ENCODE results near the gene ATG10. TPM values are rescaled to one million over a fixed set of nuclear protein-coding genes. Genes with fewer than 3 reads are reported as not detected.

ATG10 gene
- polyA plus RNA-seq, 1 donor from 2014 or later = 12.1 TPM

DNA sequence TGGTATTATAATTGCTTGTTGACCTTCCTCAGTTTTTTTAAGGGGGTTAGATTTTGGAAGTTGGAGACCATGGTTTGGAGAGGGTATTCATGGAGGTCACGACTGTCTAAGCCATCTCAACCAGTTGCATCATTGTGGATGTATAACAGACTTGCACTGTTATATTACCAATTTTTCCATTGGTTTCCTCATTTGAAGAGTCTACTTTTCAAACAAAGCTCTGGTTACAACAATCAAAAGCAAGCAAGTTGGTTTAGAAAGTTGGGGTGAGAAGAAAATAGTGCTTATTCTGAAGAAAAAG, 203.0 kb downstream of the ATG10 start:
- H3K9me3 ChIP-seq (ENCODE audit: low read length) = no peaks in the 10 kb centered on the region
- H3K4me3 ChIP-seq (ENCODE audit: low read length) = no peak overlapping the region
- H2AFZ ChIP-seq (ENCODE audit: low read depth, low read length) = no peak overlapping the region
- H3K27ac ChIP-seq (ENCODE audit: low read length) = no peak overlapping the region
- no peaks in the 10 kb centered on the region for H3K36me3 ChIP-seq (ENCODE audit: insufficient read depth, low read length)
- no peak overlapping the region for H3K4me2 ChIP-seq (ENCODE audit: low read length)
- H3K9me2 ChIP-seq (ENCODE audit: insufficient read depth, low read length) = no peaks in the 10 kb centered on the region
- no peaks in the 10 kb centered on the region for H3K27me3 ChIP-seq (ENCODE audit: insufficient read depth, low read depth, low read length)
- TF ChIP-seq MXI1 (conservative IDR thresholded peaks at IDR 0.05; ENCODE audit: poor library complexity, severe bottlenecking) (no peak), EP300 (conservative IDR thresholded peaks at IDR 0.05; ENCODE audit: poor library complexity, severe bottlenecking) (no peak), EZH2 (IDR thresholded peaks at IDR 0.05; ENCODE audit: borderline replicate concordance, insufficient read depth, low read length, poor library complexity, severe bottlenecking) (no peak), RAD21 (conservative IDR thresholded peaks at IDR 0.05) (no peak), POLR2AphosphoS5 (IDR thresholded peaks at IDR 0.05) (no peak), TAF1 (IDR thresholded peaks at IDR 0.05; ENCODE audit: low read depth) (no peak), SMC3 (conservative IDR thresholded peaks at IDR 0.05; ENCODE audit: poor library complexity) (no peak)
- TF ChIP-seq, protein P1, sequence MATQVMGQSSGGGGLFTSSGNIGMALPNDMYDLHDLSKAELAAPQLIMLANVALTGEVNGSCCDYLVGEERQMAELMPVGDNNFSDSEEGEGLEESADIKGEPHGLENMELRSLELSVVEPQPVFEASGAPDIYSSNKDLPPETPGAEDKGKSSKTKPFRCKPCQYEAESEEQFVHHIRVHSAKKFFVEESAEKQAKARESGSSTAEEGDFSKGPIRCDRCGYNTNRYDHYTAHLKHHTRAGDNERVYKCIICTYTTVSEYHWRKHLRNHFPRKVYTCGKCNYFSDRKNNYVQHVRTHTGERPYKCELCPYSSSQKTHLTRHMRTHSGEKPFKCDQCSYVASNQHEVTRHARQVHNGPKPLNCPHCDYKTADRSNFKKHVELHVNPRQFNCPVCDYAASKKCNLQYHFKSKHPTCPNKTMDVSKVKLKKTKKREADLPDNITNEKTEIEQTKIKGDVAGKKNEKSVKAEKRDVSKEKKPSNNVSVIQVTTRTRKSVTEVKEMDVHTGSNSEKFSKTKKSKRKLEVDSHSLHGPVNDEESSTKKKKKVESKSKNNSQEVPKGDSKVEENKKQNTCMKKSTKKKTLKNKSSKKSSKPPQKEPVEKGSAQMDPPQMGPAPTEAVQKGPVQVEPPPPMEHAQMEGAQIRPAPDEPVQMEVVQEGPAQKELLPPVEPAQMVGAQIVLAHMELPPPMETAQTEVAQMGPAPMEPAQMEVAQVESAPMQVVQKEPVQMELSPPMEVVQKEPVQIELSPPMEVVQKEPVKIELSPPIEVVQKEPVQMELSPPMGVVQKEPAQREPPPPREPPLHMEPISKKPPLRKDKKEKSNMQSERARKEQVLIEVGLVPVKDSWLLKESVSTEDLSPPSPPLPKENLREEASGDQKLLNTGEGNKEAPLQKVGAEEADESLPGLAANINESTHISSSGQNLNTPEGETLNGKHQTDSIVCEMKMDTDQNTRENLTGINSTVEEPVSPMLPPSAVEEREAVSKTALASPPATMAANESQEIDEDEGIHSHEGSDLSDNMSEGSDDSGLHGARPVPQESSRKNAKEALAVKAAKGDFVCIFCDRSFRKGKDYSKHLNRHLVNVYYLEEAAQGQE (IDR thresholded peaks at IDR 0.05; ENCODE audit: borderline replicate concordance) = no peak
- TF ChIP-seq, protein P2, sequence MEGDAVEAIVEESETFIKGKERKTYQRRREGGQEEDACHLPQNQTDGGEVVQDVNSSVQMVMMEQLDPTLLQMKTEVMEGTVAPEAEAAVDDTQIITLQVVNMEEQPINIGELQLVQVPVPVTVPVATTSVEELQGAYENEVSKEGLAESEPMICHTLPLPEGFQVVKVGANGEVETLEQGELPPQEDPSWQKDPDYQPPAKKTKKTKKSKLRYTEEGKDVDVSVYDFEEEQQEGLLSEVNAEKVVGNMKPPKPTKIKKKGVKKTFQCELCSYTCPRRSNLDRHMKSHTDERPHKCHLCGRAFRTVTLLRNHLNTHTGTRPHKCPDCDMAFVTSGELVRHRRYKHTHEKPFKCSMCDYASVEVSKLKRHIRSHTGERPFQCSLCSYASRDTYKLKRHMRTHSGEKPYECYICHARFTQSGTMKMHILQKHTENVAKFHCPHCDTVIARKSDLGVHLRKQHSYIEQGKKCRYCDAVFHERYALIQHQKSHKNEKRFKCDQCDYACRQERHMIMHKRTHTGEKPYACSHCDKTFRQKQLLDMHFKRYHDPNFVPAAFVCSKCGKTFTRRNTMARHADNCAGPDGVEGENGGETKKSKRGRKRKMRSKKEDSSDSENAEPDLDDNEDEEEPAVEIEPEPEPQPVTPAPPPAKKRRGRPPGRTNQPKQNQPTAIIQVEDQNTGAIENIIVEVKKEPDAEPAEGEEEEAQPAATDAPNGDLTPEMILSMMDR (IDR thresholded peaks at IDR 0.05; ENCODE audit: poor library complexity, severe bottlenecking) = no peak
- no peaks in the 10 kb centered on the region for H3K79me2 ChIP-seq (replicated peaks; ENCODE audit: insufficient read depth, low read length)
- no peaks in the 10 kb centered on the region for H3F3A ChIP-seq (ENCODE audit: insufficient read depth, low read length, poor library complexity, severe bottlenecking)
- no peak overlapping the region for H3K9ac ChIP-seq (ENCODE audit: low read length)
- no peaks in the 10 kb centered on the region for H4K20me1 ChIP-seq (ENCODE audit: insufficient read depth)

DNA sequence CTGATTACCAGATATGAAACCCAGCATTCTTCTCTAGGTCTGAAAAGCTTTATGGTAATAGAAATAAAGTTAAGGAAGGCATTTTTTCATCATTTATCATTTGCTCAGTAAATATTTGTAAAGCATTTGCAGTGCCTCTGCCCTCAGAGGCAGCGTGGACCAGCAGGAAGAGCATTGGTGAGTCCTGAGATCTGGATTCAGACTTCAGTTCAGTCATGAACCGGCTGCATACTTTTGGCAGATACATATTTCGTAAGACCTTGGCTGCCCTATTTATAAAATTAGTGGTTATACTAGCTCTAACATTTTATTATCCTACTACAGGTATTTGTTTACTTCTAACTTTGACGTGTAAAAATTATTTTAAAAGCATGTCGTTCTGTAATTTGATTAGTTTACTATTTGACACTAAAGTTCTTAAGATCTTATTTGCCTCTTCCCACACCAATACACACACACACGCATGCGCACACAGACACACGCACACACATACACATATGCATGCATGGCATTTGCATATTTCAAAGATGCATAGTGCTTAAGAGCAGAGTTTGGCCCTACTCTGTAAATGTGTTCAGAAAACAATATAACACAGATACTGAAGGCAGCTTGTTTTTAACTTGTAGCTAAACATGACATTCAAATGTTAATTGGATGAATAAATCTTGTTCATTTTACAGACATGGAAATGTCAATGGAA, 204.4 kb downstream of the ATG10 start:
- no peaks in the 10 kb centered on the region for H3K9me3 ChIP-seq (ENCODE audit: low read length)
- no peaks in the 10 kb centered on the region for H3K9me2 ChIP-seq (ENCODE audit: insufficient read depth, low read length)
- no peaks in the 10 kb centered on the region for H3K36me3 ChIP-seq (ENCODE audit: insufficient read depth, low read length)
- no peak overlapping the region for H3K4me3 ChIP-seq (ENCODE audit: low read length)
- no peaks in the 10 kb centered on the region for H4K20me1 ChIP-seq (ENCODE audit: insufficient read depth)
- H3K9ac ChIP-seq (ENCODE audit: low read length) = no peak overlapping the region
- H3K27me3 ChIP-seq (ENCODE audit: insufficient read depth, low read depth, low read length) = no peaks in the 10 kb centered on the region
- TF ChIP-seq MXI1 (conservative IDR thresholded peaks at IDR 0.05; ENCODE audit: poor library complexity, severe bottlenecking) (no peak), RAD21 (conservative IDR thresholded peaks at IDR 0.05) (no peak), TAF1 (IDR thresholded peaks at IDR 0.05; ENCODE audit: low read depth) (no peak), SMC3 (conservative IDR thresholded peaks at IDR 0.05; ENCODE audit: poor library complexity) (no peak), EP300 (conservative IDR thresholded peaks at IDR 0.05; ENCODE audit: poor library complexity, severe bottlenecking) (no peak), POLR2AphosphoS5 (IDR thresholded peaks at IDR 0.05) (no peak), EZH2 (IDR thresholded peaks at IDR 0.05; ENCODE audit: borderline replicate concordance, insufficient read depth, low read length, poor library complexity, severe bottlenecking) (no peak)
- TF ChIP-seq, protein P2 (IDR thresholded peaks at IDR 0.05; ENCODE audit: poor library complexity, severe bottlenecking) = no peak
- TF ChIP-seq, protein P1 (IDR thresholded peaks at IDR 0.05; ENCODE audit: borderline replicate concordance) = no peak
- no peak overlapping the region for H3K27ac ChIP-seq (ENCODE audit: low read length)
- no peak overlapping the region for H3K4me2 ChIP-seq (ENCODE audit: low read length)
- H3F3A ChIP-seq (ENCODE audit: insufficient read depth, low read length, poor library complexity, severe bottlenecking) = no peaks in the 10 kb centered on the region
- no peaks in the 10 kb centered on the region for H3K79me2 ChIP-seq (replicated peaks; ENCODE audit: insufficient read depth, low read length)
- H2AFZ ChIP-seq (ENCODE audit: low read depth, low read length) = no peak overlapping the region

Data from neural cell (in vitro differentiated cells).